Endometrial microvascular endothelial cells (primary cell): ENCODE data around the gene COL7A1. TPM values are rescaled to one million over a fixed set of nuclear protein-coding genes. Genes with fewer than 3 reads are reported as not detected.

Experiments
- in situ Hi-C: cut with HindIII; loops from 2 replicates; pipeline ENCODE4 v1.10.0; 2017; ENCODE audit warnings: low sequenced_read_pairs, low pct_unique_long_range_greater_than_20kb; ENCODE audit errors: inconsistent ontology term
- total RNA-seq: library from RNA; depleted of rRNA; stranded (reverse); fragments of >200 nt; gene quantifications from one replicate; pipeline ENCODE4 v1.2.3, GENCODE V29; 2015; ENCODE audit errors: inconsistent ontology term

The COL7A1 gene
- total RNA-seq, 1 donor from 2014 or later, result not detected

DNA sequence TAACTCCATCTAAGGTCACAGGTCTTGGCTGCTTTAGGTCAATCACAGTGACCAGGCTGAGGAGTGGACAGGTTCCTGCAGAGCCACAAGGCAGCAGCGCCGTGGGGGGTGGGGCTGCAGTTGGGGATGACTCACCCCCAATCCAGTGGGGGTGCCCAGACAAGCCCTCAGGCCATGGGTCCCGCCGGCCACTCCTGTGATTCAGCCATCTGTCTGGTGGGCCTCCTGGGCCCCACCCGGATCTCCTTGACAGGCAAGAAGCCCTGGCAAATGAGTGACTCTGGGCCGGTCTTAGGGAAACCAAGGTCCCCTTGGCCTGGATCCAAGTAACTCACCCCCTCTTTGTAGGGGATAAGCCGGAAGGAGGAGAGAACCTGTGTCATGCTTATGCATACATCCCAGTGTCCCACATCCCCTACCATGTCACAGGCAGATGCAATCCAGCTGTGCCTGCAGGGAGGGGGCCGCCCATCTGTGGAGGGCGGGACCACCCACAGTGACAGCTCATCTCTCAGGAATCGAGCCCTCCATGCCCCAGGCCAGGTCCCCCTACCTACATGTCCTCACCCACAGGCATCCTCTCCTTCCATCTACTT, 495 bp upstream of the COL7A1 start:
- in situ Hi-C loops, result no loop called here

DNA sequence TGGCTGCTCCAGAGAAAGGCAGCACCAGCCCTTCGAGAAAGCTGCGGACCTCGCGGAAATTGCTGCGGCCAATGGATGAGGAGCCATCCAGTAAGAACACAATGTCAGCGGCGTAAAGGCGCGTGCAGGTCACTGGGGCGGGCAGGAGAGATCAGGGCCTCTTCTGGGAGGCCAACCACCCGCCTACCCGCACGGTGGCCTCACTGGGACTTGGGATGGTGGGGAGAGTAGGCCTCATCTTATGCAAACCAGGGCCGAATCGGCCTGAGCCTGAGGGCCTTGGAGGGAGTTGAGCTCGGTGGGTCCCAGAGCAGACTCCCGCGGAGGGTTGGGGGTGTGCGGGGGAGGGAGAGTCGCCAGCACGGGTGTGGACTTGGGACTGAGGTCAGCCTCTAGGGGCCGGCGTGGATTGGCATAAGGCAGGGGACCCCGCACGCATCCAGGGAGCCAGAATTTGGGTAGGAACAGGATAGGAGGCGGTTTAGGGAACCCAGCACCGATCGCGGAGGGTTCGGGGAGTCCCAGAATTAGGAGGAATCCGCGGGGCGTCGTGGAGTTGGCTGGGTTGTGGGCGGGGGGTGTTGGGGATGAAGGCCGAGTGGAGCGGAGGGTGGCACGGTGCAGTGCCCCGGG, 596 bp downstream of the COL7A1 start:
- in situ Hi-C loops, result no loop called here

DNA sequence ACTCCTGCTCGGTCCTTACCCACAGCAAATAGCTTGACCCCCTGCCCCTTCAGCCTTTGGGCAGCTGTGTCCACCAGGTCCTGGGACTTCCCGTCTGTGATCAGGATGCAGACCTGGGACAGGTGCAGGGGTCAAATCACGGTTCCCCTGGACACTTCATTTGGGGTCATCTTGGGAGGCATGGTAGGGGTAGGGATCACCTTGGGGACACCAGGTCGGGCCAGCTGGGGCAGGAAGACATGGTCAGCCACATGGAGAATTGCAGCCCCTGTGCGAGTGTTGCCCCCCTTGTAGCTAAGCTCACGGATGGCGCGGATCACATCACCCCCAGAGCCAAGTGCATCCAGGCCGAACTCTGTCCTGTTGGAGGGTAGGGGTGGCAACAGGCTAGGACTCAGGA, 1.8 kb downstream of the COL7A1 start:
- in situ Hi-C loops, result no loop called here

DNA sequence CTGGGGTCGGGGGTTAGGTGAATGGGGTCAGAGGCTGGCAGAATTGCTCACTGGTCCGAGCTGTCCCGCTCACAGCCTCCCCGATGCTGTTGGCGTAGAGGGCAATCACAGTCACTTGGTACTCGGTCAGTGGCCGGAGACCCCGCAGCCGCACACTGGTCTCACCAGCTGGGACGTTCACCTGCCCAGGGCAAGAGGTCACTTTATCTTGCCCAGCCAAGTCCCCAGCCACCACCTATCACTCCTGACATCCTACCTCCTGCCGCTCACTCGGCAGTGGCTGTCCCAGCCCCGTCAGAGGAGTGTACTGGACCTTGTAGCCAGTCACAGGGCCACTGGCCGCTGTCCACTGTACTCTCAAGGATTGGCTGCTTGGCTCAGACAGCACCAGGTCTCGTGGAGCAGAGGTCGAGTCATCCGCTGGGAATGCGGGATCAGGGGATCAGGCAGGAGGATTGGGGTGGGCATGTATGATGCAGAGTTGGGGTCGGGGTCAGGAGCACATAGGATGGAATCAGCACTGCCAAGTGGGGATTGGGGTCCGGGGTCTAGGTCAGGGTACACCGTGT, 2.5 kb downstream of the COL7A1 start:
- in situ Hi-C loops, result no loop called here

DNA sequence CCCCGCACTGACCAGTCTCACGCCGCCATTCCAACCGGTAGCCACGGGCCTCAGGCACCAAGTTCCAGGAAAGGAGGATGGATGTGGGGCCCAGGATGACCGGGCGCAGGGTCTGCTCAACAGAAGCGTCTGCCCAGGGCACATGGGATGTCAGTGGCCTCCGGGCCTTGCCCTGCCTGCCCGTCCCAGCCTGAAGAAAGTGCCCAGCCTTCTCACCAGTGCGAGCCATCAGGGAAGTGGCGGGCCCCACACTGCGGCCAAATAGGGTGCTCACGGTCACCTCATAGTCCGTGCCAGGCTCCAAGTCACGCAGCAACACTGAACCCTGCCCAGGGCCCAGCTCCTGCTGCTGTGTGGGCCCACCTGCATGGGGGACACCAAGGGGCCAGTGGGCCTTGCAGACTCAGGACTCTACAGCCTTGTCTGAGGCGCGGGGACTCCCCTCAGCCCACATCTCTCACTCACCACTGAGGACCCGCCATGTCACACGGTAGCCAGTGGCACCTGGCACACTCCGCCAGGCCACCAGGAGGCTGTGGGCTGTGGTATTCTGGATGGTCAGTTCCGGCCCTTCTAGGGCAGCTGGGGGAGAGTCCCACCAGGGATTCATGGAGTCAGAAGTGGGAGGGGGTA, 3.1 kb downstream of the COL7A1 start:
- in situ Hi-C loops, result no loop called here

DNA sequence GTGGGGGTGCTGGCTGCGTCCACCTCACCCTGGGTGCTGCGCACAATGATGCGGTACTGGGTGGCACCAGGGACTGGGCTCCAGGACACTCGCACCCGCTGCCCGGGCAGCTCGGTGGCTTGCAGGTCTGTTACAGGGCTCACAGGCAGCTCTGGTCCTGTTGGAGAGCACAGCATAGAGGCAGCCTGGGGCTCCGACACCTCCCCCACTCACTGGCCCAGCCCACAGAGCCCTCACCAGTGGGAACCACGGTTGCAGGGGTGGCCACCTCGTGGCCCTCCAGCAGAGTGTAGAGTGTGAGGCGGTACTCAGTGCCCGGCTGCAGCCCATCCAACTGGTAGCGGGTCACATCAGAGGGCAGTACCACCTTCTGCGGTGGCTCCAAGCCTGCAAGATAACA, 3.7 kb downstream of the COL7A1 start:
- in situ Hi-C loops, result no loop called here

DNA sequence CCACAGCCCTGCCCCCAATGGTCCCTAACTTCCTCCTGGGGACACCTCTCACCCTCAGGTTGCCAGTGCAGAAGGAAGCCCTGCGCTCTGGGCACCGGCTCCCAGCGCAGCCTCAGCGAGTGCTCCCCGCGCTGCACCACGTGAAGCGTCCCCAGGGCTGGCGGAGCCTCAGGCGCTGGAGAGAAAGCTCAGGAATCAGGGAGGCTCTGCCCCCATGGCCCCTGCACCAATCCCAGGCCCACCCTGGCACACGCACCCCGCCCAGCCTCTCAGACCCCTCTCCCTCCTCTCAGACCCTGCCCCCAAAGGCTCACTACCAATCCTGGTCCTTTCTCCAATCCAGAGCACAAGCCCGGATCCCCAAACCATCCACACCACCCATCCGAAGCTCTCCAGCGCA, 6.9 kb downstream of the COL7A1 start:
- in situ Hi-C loops, result no loop called here

DNA sequence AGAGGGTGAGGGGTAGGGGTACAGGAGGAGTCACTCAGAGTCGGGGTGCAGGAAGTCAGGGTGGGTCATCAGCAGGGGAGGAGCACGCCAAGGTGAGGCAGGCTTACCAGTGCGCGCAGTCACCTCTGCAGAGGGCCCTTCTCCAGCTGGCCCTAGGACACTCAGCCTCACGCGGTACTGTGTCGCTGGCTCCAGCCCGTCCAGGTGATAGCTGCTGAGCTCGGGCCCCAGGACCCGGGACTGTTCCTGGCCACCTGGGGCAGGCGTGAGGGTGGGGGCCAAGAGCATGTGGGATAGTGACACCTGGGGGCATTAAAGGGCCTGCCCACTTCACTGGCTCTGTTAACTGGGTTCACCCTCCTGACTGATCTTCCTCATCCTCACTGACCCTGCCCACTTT, 7.4 kb downstream of the COL7A1 start:
- in situ Hi-C loops, result no loop called here

DNA sequence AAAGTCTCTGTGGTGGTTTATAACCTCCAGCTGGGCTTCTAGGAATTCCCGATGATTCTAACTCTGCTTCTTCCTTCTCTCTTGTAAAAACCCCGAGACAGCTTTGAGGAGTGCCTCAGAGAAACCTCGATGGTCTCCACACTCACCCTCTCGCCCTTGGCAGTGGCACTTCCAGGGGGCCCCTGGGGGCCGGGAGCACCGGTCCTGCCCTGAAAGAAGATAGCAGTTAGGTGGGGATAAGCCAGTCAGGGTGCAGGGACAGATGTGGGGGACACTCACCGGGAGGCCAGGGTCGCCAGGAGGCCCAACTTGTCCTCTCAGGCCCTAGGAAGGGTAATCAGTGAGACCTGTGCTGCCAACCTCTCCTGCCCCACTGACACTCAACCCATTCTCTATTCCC, 9.7 kb downstream of the COL7A1 start:
- in situ Hi-C loops, result no loop called here

DNA sequence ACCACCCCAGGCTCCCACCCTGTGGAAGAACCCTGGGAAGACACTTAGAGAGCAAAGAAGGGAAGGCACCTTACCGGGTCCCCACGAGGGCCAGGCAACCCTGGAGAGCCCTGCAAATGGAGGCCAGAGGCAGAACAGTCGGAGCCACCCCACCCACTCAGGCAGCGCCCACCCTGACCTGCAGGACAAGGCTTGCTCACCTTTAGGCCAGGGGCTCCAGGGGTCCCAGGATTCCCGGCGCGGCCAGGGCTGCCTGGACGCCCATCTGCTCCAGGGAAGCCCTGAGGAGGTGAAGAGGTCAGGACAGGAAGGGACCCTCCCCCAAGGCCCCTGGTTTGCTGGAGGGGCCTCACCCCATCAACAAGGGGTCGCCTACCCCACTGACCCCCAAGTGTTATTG, 10.3 kb downstream of the COL7A1 start:
- in situ Hi-C loops, result no loop called here

DNA sequence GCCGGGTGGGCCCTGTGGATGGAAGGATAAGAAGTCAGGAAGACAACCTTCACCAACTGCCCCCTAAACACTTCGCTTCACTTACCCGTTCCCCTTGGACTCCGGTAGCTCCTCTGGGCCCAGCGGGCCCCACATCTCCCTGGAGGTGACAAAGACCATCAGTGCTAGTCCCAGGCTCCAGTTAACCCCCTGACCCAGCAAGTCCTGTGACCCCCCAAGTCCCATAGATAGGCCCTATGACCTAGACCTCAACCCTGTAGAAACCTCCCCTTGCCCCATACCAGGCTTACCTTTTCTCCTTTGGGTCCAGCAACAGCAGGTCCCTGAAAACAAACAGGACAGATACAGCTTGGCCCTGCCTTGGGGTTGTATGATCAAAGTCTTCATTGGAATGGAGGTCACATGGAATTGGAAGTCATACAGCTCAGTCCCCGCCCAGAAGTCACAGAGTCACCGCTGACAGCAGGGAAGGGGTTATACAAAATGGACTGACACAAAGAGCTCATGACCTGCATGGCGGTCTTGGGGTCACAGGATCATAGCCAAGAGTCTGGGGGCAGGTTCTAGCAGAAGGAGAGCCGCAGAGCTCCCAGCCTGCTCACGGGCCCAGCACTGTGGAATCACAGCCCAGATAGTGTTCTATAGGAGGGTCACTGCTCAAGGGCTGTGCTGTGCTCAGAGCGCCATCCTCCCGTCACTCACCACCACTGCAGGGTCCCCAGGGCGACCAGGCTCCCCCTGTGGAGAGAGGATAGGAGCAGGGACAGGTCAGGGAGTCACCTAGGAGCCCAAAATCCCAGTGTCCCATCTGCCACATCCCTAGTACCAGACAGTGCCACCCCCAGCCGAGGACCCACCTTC, 13.3 kb downstream of the COL7A1 start:
- in situ Hi-C loops, result no loop called here

DNA sequence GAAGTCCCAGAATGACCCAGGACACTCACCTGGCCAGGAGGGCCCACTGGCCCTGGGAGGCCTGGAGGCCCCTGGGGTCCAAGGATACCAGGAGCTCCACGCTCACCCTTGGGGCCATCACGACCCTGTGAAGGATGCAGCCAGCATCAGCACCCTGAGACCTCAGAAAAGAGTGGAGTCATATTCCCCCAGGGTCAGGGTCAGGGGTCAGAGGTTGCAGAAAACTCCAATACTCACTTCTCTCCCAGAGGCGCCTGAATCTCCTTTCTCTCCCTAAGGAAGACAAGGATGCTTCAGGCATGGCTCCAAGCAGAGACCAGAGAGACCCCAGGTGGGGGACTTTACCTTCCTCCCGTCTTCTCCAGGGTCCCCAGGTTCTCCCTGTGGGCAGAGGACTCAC, 18.5 kb downstream of the COL7A1 start:
- in situ Hi-C loops, result no loop called here

DNA sequence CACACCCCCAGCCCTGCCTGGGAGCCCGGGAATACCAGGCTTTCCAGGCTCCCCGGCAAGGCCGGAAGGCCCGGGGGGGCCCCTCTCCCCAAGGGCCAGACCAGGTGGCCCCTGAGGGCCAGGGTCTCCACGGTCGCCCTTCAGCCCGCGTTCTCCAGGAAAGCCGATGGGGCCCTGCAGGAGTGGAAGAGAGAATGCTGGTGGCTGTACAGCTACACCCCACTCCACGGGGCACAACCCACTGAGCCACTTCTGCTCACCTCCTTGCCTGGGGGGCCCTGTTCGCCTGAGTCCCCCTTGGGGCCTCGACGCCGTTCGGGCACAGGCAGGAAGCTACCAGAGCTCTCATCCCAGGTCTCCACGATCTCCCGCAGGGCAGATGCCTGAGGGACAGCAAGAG, 19.8 kb downstream of the COL7A1 start:
- in situ Hi-C loops, result no loop called here

DNA sequence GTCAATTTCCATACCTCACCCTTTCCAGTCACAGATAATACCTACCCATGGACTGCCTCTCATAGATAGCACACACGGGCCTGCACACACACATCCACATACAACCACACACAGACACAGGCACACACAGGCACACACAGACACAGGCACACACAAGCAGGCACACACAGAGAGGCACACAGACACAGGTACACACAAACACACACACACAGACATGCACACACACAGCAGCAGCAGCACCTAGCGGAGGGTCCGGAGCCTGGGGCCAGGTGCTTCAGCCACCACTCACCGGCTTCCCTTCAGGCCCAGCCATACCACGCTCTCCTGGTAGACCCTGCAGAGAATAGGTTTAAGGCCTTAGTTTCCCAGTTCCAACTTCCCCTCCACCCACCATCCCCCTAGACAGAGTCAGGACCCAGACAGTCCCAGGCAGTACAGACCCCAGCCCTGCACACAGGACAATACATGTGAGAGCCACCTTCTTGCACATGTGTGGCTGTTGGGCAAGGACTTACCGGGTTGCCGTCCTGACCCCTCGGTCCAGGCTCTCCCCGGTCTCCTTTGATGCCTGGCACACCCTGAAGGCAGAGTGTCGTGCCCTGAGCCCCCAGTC, 21.1 kb downstream of the COL7A1 start:
- in situ Hi-C loops, result no loop called here

DNA sequence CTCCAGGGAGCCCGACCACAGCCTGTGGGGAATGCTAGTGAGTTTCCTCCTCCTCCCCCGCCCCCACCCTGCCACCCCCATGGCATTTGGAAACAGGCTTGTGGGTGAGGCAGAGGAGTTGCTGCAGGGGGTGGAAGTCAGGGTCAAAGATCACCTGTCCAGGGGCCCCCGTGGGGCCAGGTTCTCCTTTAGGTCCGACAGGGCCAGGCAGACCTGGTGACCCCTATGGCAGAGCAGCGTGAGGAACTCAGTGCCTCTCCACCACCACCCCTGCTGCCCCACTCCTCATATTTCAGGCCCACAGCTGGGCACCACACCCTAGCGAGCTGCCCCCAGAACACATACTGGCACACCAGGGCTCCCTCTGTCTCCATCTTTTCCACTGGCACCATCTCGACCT, 22.6 kb downstream of the COL7A1 start:
- in situ Hi-C loops, result no loop called here

DNA sequence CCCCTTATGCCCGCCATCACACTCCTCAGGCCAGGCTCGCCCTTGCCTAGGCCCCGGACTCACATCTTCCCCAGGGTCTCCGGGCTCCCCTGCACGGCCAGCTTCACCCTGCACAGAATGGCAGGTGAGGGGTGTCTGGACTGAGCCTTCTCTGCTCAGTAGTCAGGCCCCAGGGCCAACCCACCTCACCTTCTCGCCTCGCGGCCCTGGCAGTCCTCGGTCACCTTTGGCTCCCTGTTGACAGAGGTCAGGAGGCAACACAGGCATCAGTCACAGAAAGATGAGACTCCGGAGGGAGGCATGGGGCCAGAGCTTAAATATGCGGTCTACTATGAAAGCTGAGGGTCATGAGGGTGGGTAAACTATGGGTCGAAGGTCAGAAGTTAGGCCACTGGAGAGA, 23.2 kb downstream of the COL7A1 start:
- in situ Hi-C loops, result no loop called here

DNA sequence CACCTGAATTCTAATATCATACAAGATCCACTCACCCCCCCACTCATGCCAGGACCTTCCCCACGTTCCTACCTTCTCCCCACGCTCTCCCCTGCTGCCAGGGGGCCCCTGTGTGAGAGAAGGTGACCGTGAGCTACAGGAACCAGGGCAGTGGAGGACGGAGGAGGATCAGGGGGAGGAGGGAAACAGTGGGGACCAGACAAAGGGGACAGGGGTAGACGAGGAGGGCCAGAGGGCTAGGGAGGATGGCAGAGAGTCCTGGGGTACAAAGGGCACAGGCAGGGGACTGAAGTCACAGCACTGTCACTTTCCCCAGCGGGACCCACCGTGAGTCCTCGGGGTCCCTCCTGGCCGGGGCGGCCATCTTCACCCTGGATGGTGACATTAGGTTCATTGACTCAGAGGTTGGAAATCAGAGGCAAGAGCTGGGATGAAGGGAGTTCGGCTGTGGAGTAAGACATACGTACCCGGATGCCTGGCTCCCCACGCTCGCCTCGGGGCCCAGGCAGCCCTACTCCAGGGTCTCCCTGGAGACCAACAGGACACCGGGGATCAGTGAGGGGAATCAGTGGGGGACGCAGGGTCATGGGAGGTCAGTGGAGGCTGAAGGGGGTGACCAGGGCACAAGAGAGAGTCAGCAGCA, 25.2 kb downstream of the COL7A1 start:
- in situ Hi-C loops, result no loop called here

DNA sequence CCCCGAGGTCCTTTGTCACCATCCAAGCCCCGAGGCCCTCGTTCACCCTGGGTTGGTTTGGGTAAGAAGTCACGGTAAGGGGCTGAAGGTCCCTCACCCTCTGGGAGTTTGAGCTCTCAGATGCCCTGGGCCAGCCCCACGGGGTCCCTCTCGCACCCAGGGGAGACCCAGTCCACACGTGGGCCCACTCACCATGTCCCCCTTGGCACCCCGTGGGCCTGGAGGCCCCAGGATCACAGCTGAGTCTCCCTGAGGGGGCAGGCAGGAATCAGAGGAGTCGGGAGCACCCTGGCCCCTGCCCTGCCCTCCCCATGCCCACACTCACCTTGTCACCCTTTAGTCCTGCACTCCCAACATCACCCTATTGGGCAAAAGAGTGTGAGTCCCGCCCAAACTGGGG, 25.7 kb downstream of the COL7A1 start:
- in situ Hi-C loops, result no loop called here

DNA sequence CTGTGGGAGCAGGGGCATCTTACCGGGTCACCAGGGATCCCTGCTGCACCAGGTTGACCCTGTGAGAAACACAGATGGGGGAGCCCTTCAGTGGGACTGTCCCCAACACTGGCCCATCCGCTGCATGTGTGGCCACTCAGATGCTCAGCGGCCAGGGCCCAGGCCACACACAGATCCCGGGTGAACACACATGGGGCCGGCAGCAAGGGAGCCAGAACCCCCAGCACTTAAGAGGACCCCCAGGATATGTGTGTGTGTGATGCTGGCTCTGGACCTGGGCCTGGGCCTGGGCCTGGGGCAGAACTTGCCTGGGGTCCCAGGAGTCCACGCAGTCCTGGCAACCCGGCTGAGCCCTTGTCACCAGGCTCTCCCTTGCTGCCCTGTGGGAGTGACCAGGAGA, 26.7 kb downstream of the COL7A1 start:
- in situ Hi-C loops, result no loop called here
